WTC11 (cell line): ENCODE results near the gene NBEA. TPM values are rescaled to one million over a fixed set of nuclear protein-coding genes. Genes with fewer than 3 reads are reported as not detected.
A peak's percentile ranks its signal among the peaks of the same experiment; 100 is the strongest.

ENCODE experiments used
- ATAC-seq: fragments of 200-7000 bp; cut with Tn5 transposase; 2 replicates; pipeline ENCODE4 v1.10.0; 2021; ENCODE audit warnings: mild to moderate bottlenecking, moderate library complexity
- Bru-seq: library from RNA; stranded (reverse); fragments of 400-500 nt; gene quantifications from one replicate; lab custom pipeline; 2021; lab: Mats Ljungman, UMichigan
- CTCF ChIA-PET: fragments of 300-600 bp; sonication (Branson Sonifier 250); formaldehyde crosslinking; loops from one replicate; lab custom pipeline; 2021; ENCODE audit warnings: antibody characterized with exemption; lab: Charles Lee
- POLR2A ChIA-PET: fragments of 350-600 bp; sonication (Branson Sonifier 250); formaldehyde crosslinking; loops from one replicate; lab custom pipeline; 2021; ENCODE audit warnings: antibody characterized with exemption; lab: Charles Lee
- DNase-seq: peaks from one replicate; pipeline ENCODE4 v3.0.0; 2021; ENCODE audit warnings: low spot score
- H3K27ac Mint-ChIP-seq: 2 replicates; pipeline ENCODE4 v1.8.0; 2021; ENCODE audit warnings: mixed read lengths
- H3K27me3 Mint-ChIP-seq: 2 replicates; pipeline ENCODE4 v1.8.0; 2021; ENCODE audit warnings: low read depth, mild to moderate bottlenecking, moderate library complexity, mixed read lengths
- H3K36me3 Mint-ChIP-seq: 2 replicates; pipeline ENCODE4 v1.8.0; 2021; ENCODE audit warnings: mixed read lengths
- H3K4me1 Mint-ChIP-seq: 2 replicates; pipeline ENCODE4 v1.8.0; 2022; ENCODE audit warnings: mixed read lengths
- H3K4me3 Mint-ChIP-seq: 2 replicates; pipeline ENCODE4 v1.8.0; 2021; ENCODE audit warnings: mild to moderate bottlenecking, moderate library complexity, mixed read lengths
- H3K9me3 Mint-ChIP-seq: 2 replicates; pipeline ENCODE4 v1.8.0; 2021; ENCODE audit warnings: mixed read lengths
- ELF4 ChIP-seq: sonication (generic); formaldehyde crosslinking; IDR thresholded peaks from 2 replicates; pipeline ENCODE4 v1.8.1; 2022; ENCODE audit warnings: low read depth, mild to moderate bottlenecking, moderate library complexity, missing genetic modification reagents
- ESRRA ChIP-seq: sonication (generic); formaldehyde crosslinking; IDR thresholded peaks from 2 replicates; pipeline ENCODE4 v1.8.1; 2022; ENCODE audit warnings: mild to moderate bottlenecking, missing genetic modification reagents, borderline replicate concordance
- ETV6 ChIP-seq: sonication (generic); formaldehyde crosslinking; IDR thresholded peaks from 2 replicates; pipeline ENCODE4 v1.8.1; 2022; ENCODE audit warnings: mild to moderate bottlenecking, missing genetic modification reagents
- FOXK1 ChIP-seq: sonication (generic); formaldehyde crosslinking; IDR thresholded peaks from 2 replicates; pipeline ENCODE4 v1.8.0; 2022; ENCODE audit warnings: mild to moderate bottlenecking, moderate library complexity, missing genetic modification reagents
- FOXP1 ChIP-seq: sonication (generic); formaldehyde crosslinking; IDR thresholded peaks from 2 replicates; pipeline ENCODE4 v1.8.0; 2022; ENCODE audit warnings: missing genetic modification reagents, mild to moderate bottlenecking, moderate library complexity, borderline replicate concordance
- HMGA2 ChIP-seq: fragments of 250-450 bp; sonication (Bioruptor Pico); IDR thresholded peaks from 2 replicates; pipeline ENCODE4 v1.4.0; 2021; ENCODE audit warnings: mild to moderate bottlenecking, moderate library complexity
- NFATC4 ChIP-seq: fragments of 250-450 bp; sonication (Bioruptor Pico); IDR thresholded peaks from 2 replicates; pipeline ENCODE4 v1.9.0; 2021; ENCODE audit warnings: mild to moderate bottlenecking
- NR2C2 ChIP-seq: sonication (generic); formaldehyde crosslinking; IDR thresholded peaks from 2 replicates; pipeline ENCODE4 v1.8.0; 2022; ENCODE audit warnings: mild to moderate bottlenecking, missing genetic modification reagents
- PREB ChIP-seq: sonication (generic); formaldehyde crosslinking; IDR thresholded peaks from 2 replicates; pipeline ENCODE4 v1.8.1; 2022; ENCODE audit warnings: mild to moderate bottlenecking, missing genetic modification reagents, moderate library complexity, borderline replicate concordance
- ZBTB21 ChIP-seq: sonication (generic); formaldehyde crosslinking; IDR thresholded peaks from 2 replicates; pipeline ENCODE4 v1.8.1; 2023; ENCODE audit warnings: mild to moderate bottlenecking, missing genetic modification reagents, borderline replicate concordance
- ZNF219 ChIP-seq: sonication (generic); formaldehyde crosslinking; IDR thresholded peaks from 2 replicates; pipeline ENCODE4 v1.8.0; 2023; ENCODE audit warnings: missing genetic modification reagents, mild to moderate bottlenecking, borderline replicate concordance
- ZNF281 ChIP-seq: sonication (generic); formaldehyde crosslinking; IDR thresholded peaks from 2 replicates; pipeline ENCODE4 v1.8.0; 2023; ENCODE audit warnings: mild to moderate bottlenecking, missing genetic modification reagents
- ZNF317 ChIP-seq: sonication (generic); formaldehyde crosslinking; IDR thresholded peaks from 2 replicates; pipeline ENCODE4 v1.8.1; 2023; ENCODE audit warnings: low read depth, mild to moderate bottlenecking, moderate library complexity, missing genetic modification reagents, borderline replicate concordance
- ZNF416 ChIP-seq: fragments of 250-450 bp; sonication (Bioruptor Pico); IDR thresholded peaks from 2 replicates; pipeline ENCODE4 v1.9.0; 2021; ENCODE audit warnings: mild to moderate bottlenecking, inconsistent platforms
- ZNF671 ChIP-seq: fragments of 250-450 bp; sonication (Bioruptor Pico); IDR thresholded peaks from 2 replicates; pipeline ENCODE4 v1.8.0; 2021; ENCODE audit warnings: mild to moderate bottlenecking
- long read RNA-seq, 3 experiments: library from RNA in 1 of 3; library from capped mRNA in 1 of 3; library from polyadenylated mRNA in 1 of 3; unstranded in 2 of 3; stranded (forward) in 1 of 3; transcript quantifications; one replicate each; pipeline ENCODE4 v2.0.0, GENCODE V29; 2021
- total RNA-seq: library from RNA; stranded (reverse); gene quantifications from 3 replicates; pipeline ENCODE4 v1.2.3, GENCODE V29; 2021
- TF ChIP-seq, protein P1 (sequence below): sonication (generic); formaldehyde crosslinking; IDR thresholded peaks from 2 replicates; pipeline ENCODE4 v1.8.1; 2023; ENCODE audit warnings: mild to moderate bottlenecking, missing genetic modification reagents, moderate library complexity
- TF ChIP-seq, protein P2 (sequence below): sonication (generic); formaldehyde crosslinking; IDR thresholded peaks from 2 replicates; pipeline ENCODE4 v1.8.0; 2023; ENCODE audit warnings: missing genetic modification reagents, mild to moderate bottlenecking, borderline replicate concordance
- TF ChIP-seq, protein P3 (sequence below): fragments of 250-450 bp; sonication (Bioruptor Pico); IDR thresholded peaks from 2 replicates; pipeline ENCODE4 v1.9.0; 2021; ENCODE audit warnings: mild to moderate bottlenecking
- TF ChIP-seq, protein P4 (sequence below): sonication (generic); formaldehyde crosslinking; IDR thresholded peaks from 2 replicates; pipeline ENCODE4 v1.8.1; 2022; ENCODE audit warnings: missing genetic modification reagents, borderline replicate concordance

NBEA gene, protein sequence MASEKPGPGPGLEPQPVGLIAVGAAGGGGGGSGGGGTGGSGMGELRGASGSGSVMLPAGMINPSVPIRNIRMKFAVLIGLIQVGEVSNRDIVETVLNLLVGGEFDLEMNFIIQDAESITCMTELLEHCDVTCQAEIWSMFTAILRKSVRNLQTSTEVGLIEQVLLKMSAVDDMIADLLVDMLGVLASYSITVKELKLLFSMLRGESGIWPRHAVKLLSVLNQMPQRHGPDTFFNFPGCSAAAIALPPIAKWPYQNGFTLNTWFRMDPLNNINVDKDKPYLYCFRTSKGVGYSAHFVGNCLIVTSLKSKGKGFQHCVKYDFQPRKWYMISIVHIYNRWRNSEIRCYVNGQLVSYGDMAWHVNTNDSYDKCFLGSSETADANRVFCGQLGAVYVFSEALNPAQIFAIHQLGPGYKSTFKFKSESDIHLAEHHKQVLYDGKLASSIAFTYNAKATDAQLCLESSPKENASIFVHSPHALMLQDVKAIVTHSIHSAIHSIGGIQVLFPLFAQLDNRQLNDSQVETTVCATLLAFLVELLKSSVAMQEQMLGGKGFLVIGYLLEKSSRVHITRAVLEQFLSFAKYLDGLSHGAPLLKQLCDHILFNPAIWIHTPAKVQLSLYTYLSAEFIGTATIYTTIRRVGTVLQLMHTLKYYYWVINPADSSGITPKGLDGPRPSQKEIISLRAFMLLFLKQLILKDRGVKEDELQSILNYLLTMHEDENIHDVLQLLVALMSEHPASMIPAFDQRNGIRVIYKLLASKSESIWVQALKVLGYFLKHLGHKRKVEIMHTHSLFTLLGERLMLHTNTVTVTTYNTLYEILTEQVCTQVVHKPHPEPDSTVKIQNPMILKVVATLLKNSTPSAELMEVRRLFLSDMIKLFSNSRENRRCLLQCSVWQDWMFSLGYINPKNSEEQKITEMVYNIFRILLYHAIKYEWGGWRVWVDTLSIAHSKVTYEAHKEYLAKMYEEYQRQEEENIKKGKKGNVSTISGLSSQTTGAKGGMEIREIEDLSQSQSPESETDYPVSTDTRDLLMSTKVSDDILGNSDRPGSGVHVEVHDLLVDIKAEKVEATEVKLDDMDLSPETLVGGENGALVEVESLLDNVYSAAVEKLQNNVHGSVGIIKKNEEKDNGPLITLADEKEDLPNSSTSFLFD (N-terminal part only)
- total RNA-seq (19.4 to 21.0 TPM (median 20.9 TPM) in 3 replicates), Bru-seq, nascent RNA (percentile 79 among the genes with signal in this experiment)
- long read RNA-seq, experiment 1, partial matches to known transcripts = 23 of 57 reads
- long read RNA-seq, experiment 1, other reads (novel, unspliced or antisense) = 34 of 57 reads
- long read RNA-seq, experiment 2, partial matches to known transcripts = 13 of 31 reads
- long read RNA-seq, experiment 2, other reads (novel, unspliced or antisense) = 18 of 31 reads
- long read RNA-seq, experiment 3 = 0 reads

- DNase-seq (peak; percentile 92), ATAC-seq (peak; percentile 74)
- Mint-ChIP-seq H3K36me3 (no peaks in the 10 kb centered on the region), H3K4me1 (peaks cover 50% of the 10 kb centered on the region), H3K9me3 (no peaks in the 10 kb centered on the region), H3K27me3 (no peaks in the 10 kb centered on the region), H3K4me3 (peak within 1 kb of the TSS; percentile 83), H3K27ac (no peak within 1 kb of the TSS; the same call in 1 of the 2 replicates)
- ChIA-PET POLR2A (no interaction called here), CTCF (interaction anchor here (1.0 kb wide), 1 partner anchor 108 kb away, joined by 4 read pairs; no protein-coding TSS in a partner anchor)
- TF ChIP-seq NFATC4 (CRISPR knock-in tag) = no peak
- peak; percentile 59; the same call in 1 of the 2 replicates for TF ChIP-seq ELF4 (CRISPR knock-in tag)
- no peak for TF ChIP-seq ZNF219
- peak; percentile 77; the same call in 1 of the 2 replicates for TF ChIP-seq ESRRA
- TF ChIP-seq, protein P1, sequence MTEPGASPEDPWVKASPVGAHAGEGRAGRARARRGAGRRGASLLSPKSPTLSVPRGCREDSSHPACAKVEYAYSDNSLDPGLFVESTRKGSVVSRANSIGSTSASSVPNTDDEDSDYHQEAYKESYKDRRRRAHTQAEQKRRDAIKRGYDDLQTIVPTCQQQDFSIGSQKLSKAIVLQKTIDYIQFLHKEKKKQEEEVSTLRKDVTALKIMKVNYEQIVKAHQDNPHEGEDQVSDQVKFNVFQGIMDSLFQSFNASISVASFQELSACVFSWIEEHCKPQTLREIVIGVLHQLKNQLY (CRISPR knock-in tag) = no peak
- peak; percentile 62; the same call in 1 of the 2 replicates for TF ChIP-seq FOXP1
- TF ChIP-seq, protein P2, sequence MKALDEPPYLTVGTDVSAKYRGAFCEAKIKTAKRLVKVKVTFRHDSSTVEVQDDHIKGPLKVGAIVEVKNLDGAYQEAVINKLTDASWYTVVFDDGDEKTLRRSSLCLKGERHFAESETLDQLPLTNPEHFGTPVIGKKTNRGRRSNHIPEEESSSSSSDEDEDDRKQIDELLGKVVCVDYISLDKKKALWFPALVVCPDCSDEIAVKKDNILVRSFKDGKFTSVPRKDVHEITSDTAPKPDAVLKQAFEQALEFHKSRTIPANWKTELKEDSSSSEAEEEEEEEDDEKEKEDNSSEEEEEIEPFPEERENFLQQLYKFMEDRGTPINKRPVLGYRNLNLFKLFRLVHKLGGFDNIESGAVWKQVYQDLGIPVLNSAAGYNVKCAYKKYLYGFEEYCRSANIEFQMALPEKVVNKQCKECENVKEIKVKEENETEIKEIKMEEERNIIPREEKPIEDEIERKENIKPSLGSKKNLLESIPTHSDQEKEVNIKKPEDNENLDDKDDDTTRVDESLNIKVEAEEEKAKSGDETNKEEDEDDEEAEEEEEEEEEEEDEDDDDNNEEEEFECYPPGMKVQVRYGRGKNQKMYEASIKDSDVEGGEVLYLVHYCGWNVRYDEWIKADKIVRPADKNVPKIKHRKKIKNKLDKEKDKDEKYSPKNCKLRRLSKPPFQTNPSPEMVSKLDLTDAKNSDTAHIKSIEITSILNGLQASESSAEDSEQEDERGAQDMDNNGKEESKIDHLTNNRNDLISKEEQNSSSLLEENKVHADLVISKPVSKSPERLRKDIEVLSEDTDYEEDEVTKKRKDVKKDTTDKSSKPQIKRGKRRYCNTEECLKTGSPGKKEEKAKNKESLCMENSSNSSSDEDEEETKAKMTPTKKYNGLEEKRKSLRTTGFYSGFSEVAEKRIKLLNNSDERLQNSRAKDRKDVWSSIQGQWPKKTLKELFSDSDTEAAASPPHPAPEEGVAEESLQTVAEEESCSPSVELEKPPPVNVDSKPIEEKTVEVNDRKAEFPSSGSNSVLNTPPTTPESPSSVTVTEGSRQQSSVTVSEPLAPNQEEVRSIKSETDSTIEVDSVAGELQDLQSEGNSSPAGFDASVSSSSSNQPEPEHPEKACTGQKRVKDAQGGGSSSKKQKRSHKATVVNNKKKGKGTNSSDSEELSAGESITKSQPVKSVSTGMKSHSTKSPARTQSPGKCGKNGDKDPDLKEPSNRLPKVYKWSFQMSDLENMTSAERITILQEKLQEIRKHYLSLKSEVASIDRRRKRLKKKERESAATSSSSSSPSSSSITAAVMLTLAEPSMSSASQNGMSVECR (CRISPR knock-in tag) = peak; percentile 55; the same call in 1 of the 2 replicates
- TF ChIP-seq ZNF671 (CRISPR knock-in tag) = no peak
- TF ChIP-seq ZBTB21 (CRISPR knock-in tag) = no peak
- TF ChIP-seq FOXK1 = peak; percentile 78; the same call in 1 of the 2 replicates
- peak; percentile 23; the same call in 1 of the 2 replicates for TF ChIP-seq ETV6
- no peak for TF ChIP-seq PREB (CRISPR knock-in tag)
- no peak for TF ChIP-seq ZNF317 (CRISPR knock-in tag)
- TF ChIP-seq NR2C2 (CRISPR knock-in tag) = no peak
- TF ChIP-seq, protein P3, sequence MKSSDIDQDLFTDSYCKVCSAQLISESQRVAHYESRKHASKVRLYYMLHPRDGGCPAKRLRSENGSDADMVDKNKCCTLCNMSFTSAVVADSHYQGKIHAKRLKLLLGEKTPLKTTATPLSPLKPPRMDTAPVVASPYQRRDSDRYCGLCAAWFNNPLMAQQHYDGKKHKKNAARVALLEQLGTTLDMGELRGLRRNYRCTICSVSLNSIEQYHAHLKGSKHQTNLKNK (CRISPR knock-in tag) = no peak
- TF ChIP-seq HMGA2 (CRISPR knock-in tag) = no peak
- TF ChIP-seq ZNF416 (CRISPR knock-in tag) = no peak
- TF ChIP-seq ZNF281 (CRISPR knock-in tag) = no peak
- TF ChIP-seq, protein P4, sequence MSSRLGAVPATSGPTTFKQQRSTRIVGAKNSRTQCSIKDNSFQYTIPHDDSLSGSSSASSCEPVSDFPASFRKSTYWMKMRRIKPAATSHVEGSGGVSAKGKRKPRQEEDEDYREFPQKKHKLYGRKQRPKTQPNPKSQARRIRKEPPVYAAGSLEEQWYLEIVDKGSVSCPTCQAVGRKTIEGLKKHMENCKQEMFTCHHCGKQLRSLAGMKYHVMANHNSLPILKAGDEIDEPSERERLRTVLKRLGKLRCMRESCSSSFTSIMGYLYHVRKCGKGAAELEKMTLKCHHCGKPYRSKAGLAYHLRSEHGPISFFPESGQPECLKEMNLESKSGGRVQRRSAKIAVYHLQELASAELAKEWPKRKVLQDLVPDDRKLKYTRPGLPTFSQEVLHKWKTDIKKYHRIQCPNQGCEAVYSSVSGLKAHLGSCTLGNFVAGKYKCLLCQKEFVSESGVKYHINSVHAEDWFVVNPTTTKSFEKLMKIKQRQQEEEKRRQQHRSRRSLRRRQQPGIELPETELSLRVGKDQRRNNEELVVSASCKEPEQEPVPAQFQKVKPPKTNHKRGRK (CRISPR knock-in tag) = no peak
These were observed at the start of gene NBEA for GRCh38 chr13:34941835-34942731. NBEA (plus strand) TSS chr13:34942270; CDS start chr13:34942821, 551 bp downstream.
